Activated CD8-positive, alpha-beta memory T cell treated with anti-CD3 and anti-CD28 coated beads, Interleukin-2, amount 50 U/mL, for 48 hours (primary cell): Measurements from ENCODE around the gene ARHGEF28.

Experiments
- DNase-seq: peaks from one replicate; pipeline ENCODE4 v3.0.0-alpha.2; 2020

Gene ARHGEF28

GRCh38 chr5:73861313-73861988 lies 235.5 kb downstream of the ARHGEF28 start:
- DNase-seq = no peak

- DNase-seq = no peak
Observed at GRCh38 chr5:73862796-73863195, 236.8 kb downstream of the ARHGEF28 start.

GRCh38 chr5:73863876-73864275 lies 237.9 kb downstream of the ARHGEF28 start:
- DNase-seq = no peak

GRCh38 chr5:73865315-73865714 lies 239.3 kb downstream of the ARHGEF28 start:
- no peak for DNase-seq

- no peak for DNase-seq
Observed at GRCh38 chr5:73867345-73868335, 241.6 kb downstream of the ARHGEF28 start.

- DNase-seq = no peak
Observed at GRCh38 chr5:73883646-73884045, 257.6 kb downstream of the ARHGEF28 start.

GRCh38 chr5:73887688-73888087 lies 261.7 kb downstream of the ARHGEF28 start:
- no peak for DNase-seq

GRCh38 chr5:73890569-73890968 lies 264.6 kb downstream of the ARHGEF28 start:
- no peak for DNase-seq

GRCh38 chr5:73892218-73892617 lies 266.2 kb downstream of the ARHGEF28 start:
- no peak for DNase-seq

GRCh38 chr5:73892806-73893205 lies 266.8 kb downstream of the ARHGEF28 start:
- no peak for DNase-seq

GRCh38 chr5:73893813-73894212 lies 267.8 kb downstream of the ARHGEF28 start:
- DNase-seq = no peak

GRCh38 chr5:73894860-73895259 lies 268.9 kb downstream of the ARHGEF28 start:
- DNase-seq = no peak

GRCh38 chr5:73895471-73895870 lies 269.5 kb downstream of the ARHGEF28 start:
- no peak for DNase-seq

GRCh38 chr5:73896097-73896496 lies 270.1 kb downstream of the ARHGEF28 start:
- DNase-seq = no peak

- DNase-seq = no peak
Observed at GRCh38 chr5:73896668-73897067, 270.7 kb downstream of the ARHGEF28 start.

GRCh38 chr5:73897893-73898292 lies 271.9 kb downstream of the ARHGEF28 start:
- DNase-seq = no peak

- no peak for DNase-seq
Observed at GRCh38 chr5:73899055-73899454, 273.1 kb downstream of the ARHGEF28 start.

- no peak for DNase-seq
Observed at GRCh38 chr5:73899916-73900315, 273.9 kb downstream of the ARHGEF28 start.

GRCh38 chr5:73900566-73900965 lies 274.6 kb downstream of the ARHGEF28 start:
- no peak for DNase-seq

GRCh38 chr5:73901043-73901442 lies 275.0 kb downstream of the ARHGEF28 start:
- DNase-seq = no peak

- DNase-seq = no peak
Observed at GRCh38 chr5:73901455-73901854, 275.5 kb downstream of the ARHGEF28 start.

- DNase-seq = no peak
Observed at GRCh38 chr5:73902327-73903051, 276.5 kb downstream of the ARHGEF28 start.

- DNase-seq = no peak
Observed at GRCh38 chr5:73903169-73903568, 277.2 kb downstream of the ARHGEF28 start.
